Measurements from ENCODE around the gene CUX1. TPM values are rescaled to one million over a fixed set of nuclear protein-coding genes. Genes with fewer than 3 reads are reported as not detected.

CUX1 gene
- polyA plus RNA-seq, 3 donors, result 22.4 to 47.5 (median 40.9) TPM

- WGBS, 3 donors, result 95 to 99% (median 97%) methylated on average over 11 of the region's 11 CpGs
- no peak overlapping the region for H3K27ac ChIP-seq (ENCODE audit: low read depth, low read length)
Measured at GRCh38 chr7:102075553-102076135, 258.2 kb downstream of the CUX1 start.

GRCh38 chr7:102077081-102077480, 259.7 kb downstream of the CUX1 start:
- 68 to 86% (median 76%) methylated on average over 5 of the region's 5 CpGs for WGBS, 3 donors

GRCh38 chr7:102079140-102080018, 262.0 kb downstream of the CUX1 start:
- WGBS, 3 donors, result 83 to 86% (median 86%) methylated on average over 24 of the region's 24 CpGs
- no peak overlapping the region for H3K27ac ChIP-seq (ENCODE audit: low read depth, low read length)

More at GRCh38 chr7:102077081-102077480, 259.7 kb downstream of the CUX1 start:
- H3K27ac ChIP-seq (ENCODE audit: low read depth, low read length), result no peak overlapping the region

GRCh38 chr7:102080019-102080433, 262.6 kb downstream of the CUX1 start:
- H3K27ac ChIP-seq (ENCODE audit: low read depth, low read length), result no peak overlapping the region
- WGBS, 3 donors, result 88 to 94% (median 94%) methylated on average over 17 of the region's 17 CpGs

- no peak overlapping the region for H3K27ac ChIP-seq (ENCODE audit: low read depth, low read length)
- 80 to 85% (median 84%) methylated on average over 24 of the region's 24 CpGs for WGBS, 3 donors
Measured at GRCh38 chr7:102080434-102081243, 263.2 kb downstream of the CUX1 start.

GRCh38 chr7:102081244-102081627, 263.8 kb downstream of the CUX1 start:
- WGBS, 3 donors, result 87 to 92% (median 90%) methylated on average over 9 of the region's 9 CpGs
- no peak overlapping the region for H3K27ac ChIP-seq (ENCODE audit: low read depth, low read length)

- 77 to 92% (median 89%) methylated on average over 5 of the region's 5 CpGs for WGBS, 3 donors
Measured at GRCh38 chr7:102082693-102083368, 265.4 kb downstream of the CUX1 start.

GRCh38 chr7:102085218-102085772, 267.9 kb downstream of the CUX1 start:
- H3K27ac ChIP-seq (ENCODE audit: low read depth, low read length), result no peak overlapping the region
- 76 to 96% (median 81%) methylated on average over 5 of the region's 5 CpGs for WGBS, 3 donors

More at GRCh38 chr7:102082693-102083368, 265.4 kb downstream of the CUX1 start:
- no peak overlapping the region for H3K27ac ChIP-seq (ENCODE audit: low read depth, low read length)

GRCh38 chr7:102089175-102090098, 272.0 kb downstream of the CUX1 start:
- WGBS, 3 donors, result 81 to 88% (median 85%) methylated on average over 4 of the region's 4 CpGs
- no peak overlapping the region for H3K27ac ChIP-seq (ENCODE audit: low read depth, low read length)

- WGBS, 3 donors, result 55 to 86% (median 60%) methylated on average over 14 of the region's 14 CpGs
- H3K27ac ChIP-seq (ENCODE audit: low read depth, low read length), result no peak overlapping the region
Measured at GRCh38 chr7:102093599-102094315, 276.3 kb downstream of the CUX1 start.

- no peak overlapping the region for H3K27ac ChIP-seq (ENCODE audit: low read depth, low read length)
- WGBS, 3 donors, result 73 to 87% (median 81%) methylated on average over 4 of the region's 4 CpGs
Measured at GRCh38 chr7:102094316-102094650, 276.9 kb downstream of the CUX1 start.

GRCh38 chr7:102095321-102096011, 278.0 kb downstream of the CUX1 start:
- WGBS, 3 donors, result 95 to 97% (median 96%) methylated on average over 16 of the region's 16 CpGs
- no peak overlapping the region for H3K27ac ChIP-seq (ENCODE audit: low read depth, low read length)

GRCh38 chr7:102096012-102096332, 278.5 kb downstream of the CUX1 start:
- 87 to 91% (median 90%) methylated on average over 10 of the region's 10 CpGs for WGBS, 3 donors
- H3K27ac ChIP-seq (ENCODE audit: low read depth, low read length), result no peak overlapping the region

- 89 to 92% (median 91%) methylated on average over 19 of the region's 19 CpGs for WGBS, 3 donors
- no peak overlapping the region for H3K27ac ChIP-seq (ENCODE audit: low read depth, low read length)
Measured at GRCh38 chr7:102096706-102097427, 279.4 kb downstream of the CUX1 start.

- WGBS, 3 donors, result 60 to 82% (median 76%) methylated on average over 13 of the region's 13 CpGs
- H3K27ac ChIP-seq (ENCODE audit: low read depth, low read length), result no peak overlapping the region
Measured at GRCh38 chr7:102097601-102098161, 280.3 kb downstream of the CUX1 start.
